Cerebellar cortex (tissue), 1 donor: Measurements from ENCODE around the gene CCDC195.
"Not testable (repeated sequence)": the region's sequence is repeated elsewhere in the genome, so short reads cannot be mapped to it uniquely, and the experiment has no call there.

ENCODE experiments used
- DNase-seq: peaks from one replicate; pipeline ENCODE4 v3.0.0-alpha.2; 2015; ENCODE audit warnings: low spot score

CCDC195 gene

DNA sequence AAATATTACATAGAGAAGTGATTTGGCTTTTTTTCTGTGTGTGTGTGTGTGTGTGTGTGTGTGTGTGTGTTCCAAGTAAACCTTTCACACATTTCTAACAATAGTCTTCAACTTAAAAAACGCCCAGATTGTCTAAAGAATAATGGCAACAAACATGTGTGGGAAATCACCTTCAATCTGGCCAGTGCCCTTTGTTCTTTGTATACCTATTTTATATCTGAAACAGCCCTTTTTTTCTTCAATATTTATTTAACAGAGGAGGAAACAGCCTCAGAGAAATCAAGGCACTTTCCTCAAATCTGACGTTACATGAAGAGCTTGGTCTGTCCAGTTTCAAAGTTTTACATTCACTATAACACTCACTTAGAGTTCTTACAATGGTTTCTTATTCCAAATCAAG is 25.3 kb downstream of the CCDC195 start:
- no peak for DNase-seq

DNA sequence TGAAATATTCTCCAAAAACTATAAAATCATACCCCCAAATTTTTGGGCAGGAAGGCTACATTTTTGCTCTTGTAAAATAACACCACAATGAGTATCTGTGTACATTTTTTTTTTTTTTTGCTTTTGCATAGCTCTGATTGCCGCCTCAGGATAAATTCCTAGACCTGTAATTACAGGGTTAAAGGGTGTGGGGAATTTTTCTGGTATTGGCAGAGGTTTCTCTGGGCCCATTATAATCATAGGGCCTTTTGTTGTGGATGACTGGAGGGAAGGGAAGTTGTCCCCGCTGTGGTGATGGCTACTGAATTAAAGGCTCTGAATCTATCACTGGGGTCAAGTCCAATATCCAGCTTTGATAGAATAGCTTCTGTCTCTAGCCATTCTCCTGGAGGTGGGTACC is 26.6 kb downstream of the CCDC195 start:
- no peak for DNase-seq

GRCh38 chr2:224688997-224689396 is 27.2 kb downstream of the CCDC195 start:
- no peak for DNase-seq

DNA sequence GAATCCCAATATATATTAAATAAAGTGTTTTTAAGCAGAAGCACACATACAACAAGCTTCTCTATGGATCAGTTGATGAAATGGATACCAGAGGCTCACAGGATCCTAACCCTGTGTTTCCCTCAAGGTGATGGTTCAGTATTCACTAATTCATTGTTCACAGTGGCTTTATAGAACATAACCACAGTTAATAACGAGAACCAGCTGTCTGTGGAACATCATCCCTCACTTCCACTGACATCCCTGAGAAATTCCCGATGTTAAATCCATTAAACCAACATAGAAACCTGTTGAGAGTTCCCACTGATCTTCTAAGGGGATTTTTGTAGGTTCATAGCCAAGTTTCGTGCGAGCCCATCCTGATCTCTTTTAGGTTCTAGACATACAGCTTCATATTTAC is 29.0 kb downstream of the CCDC195 start:
- no peak for DNase-seq

DNA sequence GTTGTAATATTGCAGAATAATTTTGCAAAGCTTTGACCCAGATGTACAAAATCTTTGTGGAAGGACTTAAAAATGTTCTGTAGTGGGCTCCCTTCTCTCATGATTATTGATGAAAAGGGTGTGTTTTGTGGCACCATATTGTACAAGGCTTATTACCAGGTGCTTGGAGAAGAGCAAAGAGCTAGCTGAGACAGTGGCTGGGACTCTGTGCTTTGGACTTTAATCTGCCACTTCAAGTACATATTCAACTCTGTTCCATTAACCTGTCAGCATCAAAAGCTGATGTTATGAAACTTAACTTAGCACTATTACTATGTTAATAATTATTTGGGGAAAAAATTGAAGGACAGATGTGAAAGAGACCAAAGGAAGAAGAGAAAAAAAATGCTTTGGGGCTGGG is 31.0 kb downstream of the CCDC195 start:
- DNase-seq: no peak

DNA sequence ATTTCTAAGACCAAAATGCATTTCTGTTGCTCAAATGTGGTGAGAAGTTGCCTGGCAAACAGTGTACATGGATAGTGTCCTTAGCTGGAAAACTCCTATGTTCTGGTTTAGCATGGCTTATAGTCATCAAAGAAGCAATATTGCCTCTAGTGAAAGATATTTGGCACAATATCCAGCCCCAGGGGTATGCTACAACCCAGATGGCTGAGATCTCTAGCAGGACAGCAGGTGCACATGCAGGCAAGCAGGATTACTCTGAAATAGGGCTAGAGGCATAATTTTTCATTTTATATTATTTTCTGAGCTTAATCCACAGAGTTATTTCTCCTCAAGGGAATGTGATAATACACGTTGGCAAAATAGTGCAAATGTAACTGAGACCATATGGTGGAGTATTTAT is 34.0 kb downstream of the CCDC195 start:
- no peak for DNase-seq

GRCh38 chr2:224671731-224672130 is 44.4 kb downstream of the CCDC195 start:
- no peak for DNase-seq

- no peak for DNase-seq
These were observed 46.0 kb downstream of the CCDC195 start for GRCh38 chr2:224670203-224670602.

GRCh38 chr2:224669449-224669848 is 46.7 kb downstream of the CCDC195 start:
- DNase-seq: no peak

DNA sequence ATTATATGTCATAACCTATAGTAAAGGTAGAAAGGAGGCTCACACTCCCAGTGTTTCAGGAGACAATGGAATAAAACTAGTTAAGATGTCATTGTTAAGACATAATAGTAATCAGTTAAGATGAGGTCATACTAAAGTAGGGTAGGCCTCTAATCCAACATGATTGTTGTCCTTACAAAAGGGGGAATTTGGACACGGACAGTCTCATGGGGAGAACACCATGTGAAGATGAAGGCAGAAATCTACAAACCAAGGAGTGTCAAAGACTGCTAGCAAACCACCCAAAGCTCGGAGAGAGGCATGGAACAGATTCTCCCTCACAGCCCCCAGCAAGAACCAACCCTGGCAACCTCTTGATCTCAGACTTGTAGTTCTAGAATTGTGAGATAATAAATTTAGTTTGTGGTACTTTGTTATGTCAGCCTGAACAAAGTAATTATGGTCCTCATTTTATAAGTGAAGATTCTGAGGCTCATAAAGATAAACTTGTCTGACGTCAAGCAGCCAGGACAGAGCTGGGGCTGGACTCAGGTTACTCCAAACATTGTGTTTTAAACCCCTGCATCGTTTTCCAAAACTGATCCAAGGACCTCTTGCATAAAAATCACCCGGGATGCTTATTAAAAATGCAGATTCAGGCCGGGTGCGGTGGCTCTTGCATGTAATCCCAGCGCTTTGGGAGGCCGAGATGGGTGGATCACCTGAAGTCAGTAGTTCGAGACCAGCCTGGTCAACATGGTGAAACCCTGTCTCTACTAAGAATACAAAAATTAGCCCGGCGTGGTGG is 47.8 kb downstream of the CCDC195 start:
- DNase-seq: no peak

- DNase-seq: no peak
These were observed 49.1 kb downstream of the CCDC195 start for GRCh38 chr2:224666951-224667553.

DNA sequence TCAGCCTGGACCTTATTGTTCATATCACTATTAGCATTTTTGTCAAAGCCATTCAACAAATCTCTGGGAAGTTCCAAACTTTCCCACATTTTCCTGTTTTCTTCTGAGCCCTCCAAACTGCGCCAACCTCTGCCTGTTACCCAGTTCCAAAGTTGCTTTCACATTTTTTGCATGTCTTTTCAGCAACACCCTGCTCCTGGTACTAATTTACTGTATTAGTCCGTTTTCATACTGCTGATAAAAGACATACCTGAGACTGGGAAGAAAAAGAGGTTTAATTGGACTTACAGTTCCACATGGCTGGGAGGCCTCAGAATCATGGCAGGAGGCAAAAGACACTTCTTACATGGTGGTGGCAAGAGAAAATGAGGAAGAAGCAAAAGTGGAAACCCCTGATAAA is 52.8 kb downstream of the CCDC195 start:
- DNase-seq: not testable (repeated sequence)

- DNase-seq: not testable (repeated sequence)
These were observed 54.5 kb downstream of the CCDC195 start for GRCh38 chr2:224661708-224662107.

GRCh38 chr2:224659714-224660113 is 56.5 kb downstream of the CCDC195 start:
- no peak for DNase-seq

DNA sequence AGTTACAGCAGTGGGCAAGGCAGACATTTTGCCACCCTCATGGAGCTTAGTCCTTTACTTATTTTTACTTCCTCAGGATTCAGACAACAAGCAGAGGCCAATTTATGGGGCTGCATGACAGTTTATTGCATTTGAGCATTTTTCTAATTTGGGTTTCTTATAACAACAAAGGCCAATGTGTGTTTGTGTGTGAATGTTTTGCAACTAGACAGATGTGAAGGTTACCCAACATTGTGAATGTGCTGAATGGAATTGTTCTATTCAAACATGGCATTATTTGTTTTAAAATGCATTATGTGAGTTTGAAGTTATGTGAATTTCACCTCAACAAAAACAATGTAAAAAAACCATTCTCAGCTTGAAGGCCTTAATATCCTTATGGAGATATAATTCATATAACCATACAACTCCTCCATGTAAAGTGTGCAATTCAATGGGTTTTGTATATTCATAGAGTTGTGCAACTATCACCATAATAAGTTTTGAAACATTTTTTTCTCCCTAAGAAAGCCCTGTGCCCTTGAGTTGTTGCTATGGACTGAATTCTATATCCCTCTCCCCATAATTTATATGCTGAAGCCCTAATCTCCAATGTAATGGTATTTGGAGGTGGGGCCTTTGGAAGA is 57.3 kb downstream of the CCDC195 start:
- DNase-seq: no peak

DNA sequence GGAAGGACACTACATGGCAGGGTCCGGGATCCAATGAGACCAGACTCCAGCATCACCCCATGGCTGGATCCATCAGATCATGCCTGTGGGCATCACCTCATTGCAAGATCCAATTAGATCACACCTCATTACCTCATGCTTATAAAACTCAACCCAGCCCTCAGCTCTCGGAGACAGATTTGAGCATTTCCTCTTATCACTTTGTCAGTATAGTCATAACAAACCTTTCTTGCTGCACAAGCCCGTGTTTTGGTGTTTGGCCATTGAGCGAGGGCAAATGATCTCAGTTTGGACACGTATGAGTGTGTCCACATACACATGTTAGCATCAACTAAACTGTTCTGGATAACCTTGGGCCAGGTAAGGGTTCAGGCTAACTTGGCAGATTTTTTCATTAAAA is 58.8 kb downstream of the CCDC195 start:
- no peak for DNase-seq

- DNase-seq: no peak
These were observed 61.1 kb downstream of the CCDC195 start for GRCh38 chr2:224655006-224655537.
